WTC11 (cell line): ENCODE measurements around the gene PRR20G.

Experiments
- ESRRA ChIP-seq: sonication (generic); formaldehyde crosslinking; IDR thresholded peaks from 2 replicates; pipeline ENCODE4 v1.8.1; 2022; ENCODE audit warnings: mild to moderate bottlenecking, missing genetic modification reagents, borderline replicate concordance
- FOXJ3 ChIP-seq: sonication (generic); formaldehyde crosslinking; IDR thresholded peaks from 2 replicates; pipeline ENCODE4 v1.9.0; 2021; ENCODE audit warnings: missing genetic modification reagents, mild to moderate bottlenecking, borderline replicate concordance
- GABPB1 ChIP-seq: sonication (generic); formaldehyde crosslinking; IDR thresholded peaks from 2 replicates; pipeline ENCODE4 v1.8.1; 2023; ENCODE audit warnings: mild to moderate bottlenecking, missing genetic modification reagents
- IRF2 ChIP-seq: sonication (generic); formaldehyde crosslinking; IDR thresholded peaks from 2 replicates; pipeline ENCODE4 v1.8.0; 2022; ENCODE audit warnings: low read depth, missing genetic modification reagents, borderline replicate concordance
- NFE2L1 ChIP-seq: sonication (generic); formaldehyde crosslinking; IDR thresholded peaks from 2 replicates; pipeline ENCODE4 v1.8.1; 2023; ENCODE audit warnings: missing genetic modification reagents
- SP1 ChIP-seq: sonication (generic); formaldehyde crosslinking; conservative IDR thresholded peaks from 2 replicates; pipeline ENCODE4 v1.8.1; 2022; ENCODE audit warnings: missing genetic modification reagents
- TF ChIP-seq, protein P1 (sequence below): sonication (generic); formaldehyde crosslinking; IDR thresholded peaks from 2 replicates; pipeline ENCODE4 v1.8.1; 2023; ENCODE audit warnings: mild to moderate bottlenecking, missing genetic modification reagents
- TF ChIP-seq, protein P2 (sequence below): fragments of 200-600 bp; IDR thresholded peaks from 2 replicates; pipeline ENCODE4 v1.8.0; 2022; ENCODE audit warnings: antibody characterized with exemption
- TF ChIP-seq, protein P3 (sequence below): sonication (generic); formaldehyde crosslinking; IDR thresholded peaks from 2 replicates; pipeline ENCODE4 v1.8.1; 2022; ENCODE audit warnings: low read depth, missing genetic modification reagents, borderline replicate concordance
- TF ChIP-seq, protein P4 (sequence below): sonication (generic); formaldehyde crosslinking; IDR thresholded peaks from 2 replicates; pipeline ENCODE4 v1.8.1; 2022; ENCODE audit warnings: low read depth, mild to moderate bottlenecking, moderate library complexity, missing genetic modification reagents, borderline replicate concordance

DNA sequence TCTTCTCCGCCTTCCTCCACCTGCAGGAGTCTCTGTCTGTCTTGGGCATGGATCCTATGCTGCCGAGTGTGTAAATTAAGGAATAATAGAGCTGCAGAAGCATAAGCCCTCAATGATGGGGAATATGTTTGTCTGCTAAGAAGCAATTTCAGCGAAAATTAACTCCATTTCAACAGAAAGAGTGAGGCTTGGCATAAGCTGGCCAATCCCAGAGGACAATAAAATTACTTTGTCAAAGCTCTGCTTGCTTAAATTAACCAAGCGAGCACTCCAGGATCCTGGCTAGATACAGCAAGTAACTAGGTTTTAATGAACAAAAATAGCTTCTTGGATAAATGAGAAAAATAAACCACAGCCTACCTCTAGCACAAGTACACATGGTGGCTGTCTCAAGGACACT, 33.5 kb upstream of the PRR20G start:
- TF ChIP-seq, protein P1, sequence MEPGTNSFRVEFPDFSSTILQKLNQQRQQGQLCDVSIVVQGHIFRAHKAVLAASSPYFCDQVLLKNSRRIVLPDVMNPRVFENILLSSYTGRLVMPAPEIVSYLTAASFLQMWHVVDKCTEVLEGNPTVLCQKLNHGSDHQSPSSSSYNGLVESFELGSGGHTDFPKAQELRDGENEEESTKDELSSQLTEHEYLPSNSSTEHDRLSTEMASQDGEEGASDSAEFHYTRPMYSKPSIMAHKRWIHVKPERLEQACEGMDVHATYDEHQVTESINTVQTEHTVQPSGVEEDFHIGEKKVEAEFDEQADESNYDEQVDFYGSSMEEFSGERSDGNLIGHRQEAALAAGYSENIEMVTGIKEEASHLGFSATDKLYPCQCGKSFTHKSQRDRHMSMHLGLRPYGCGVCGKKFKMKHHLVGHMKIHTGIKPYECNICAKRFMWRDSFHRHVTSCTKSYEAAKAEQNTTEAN: no peak
- TF ChIP-seq, protein P2, sequence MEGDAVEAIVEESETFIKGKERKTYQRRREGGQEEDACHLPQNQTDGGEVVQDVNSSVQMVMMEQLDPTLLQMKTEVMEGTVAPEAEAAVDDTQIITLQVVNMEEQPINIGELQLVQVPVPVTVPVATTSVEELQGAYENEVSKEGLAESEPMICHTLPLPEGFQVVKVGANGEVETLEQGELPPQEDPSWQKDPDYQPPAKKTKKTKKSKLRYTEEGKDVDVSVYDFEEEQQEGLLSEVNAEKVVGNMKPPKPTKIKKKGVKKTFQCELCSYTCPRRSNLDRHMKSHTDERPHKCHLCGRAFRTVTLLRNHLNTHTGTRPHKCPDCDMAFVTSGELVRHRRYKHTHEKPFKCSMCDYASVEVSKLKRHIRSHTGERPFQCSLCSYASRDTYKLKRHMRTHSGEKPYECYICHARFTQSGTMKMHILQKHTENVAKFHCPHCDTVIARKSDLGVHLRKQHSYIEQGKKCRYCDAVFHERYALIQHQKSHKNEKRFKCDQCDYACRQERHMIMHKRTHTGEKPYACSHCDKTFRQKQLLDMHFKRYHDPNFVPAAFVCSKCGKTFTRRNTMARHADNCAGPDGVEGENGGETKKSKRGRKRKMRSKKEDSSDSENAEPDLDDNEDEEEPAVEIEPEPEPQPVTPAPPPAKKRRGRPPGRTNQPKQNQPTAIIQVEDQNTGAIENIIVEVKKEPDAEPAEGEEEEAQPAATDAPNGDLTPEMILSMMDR: no peak
- TF ChIP-seq, protein P3, sequence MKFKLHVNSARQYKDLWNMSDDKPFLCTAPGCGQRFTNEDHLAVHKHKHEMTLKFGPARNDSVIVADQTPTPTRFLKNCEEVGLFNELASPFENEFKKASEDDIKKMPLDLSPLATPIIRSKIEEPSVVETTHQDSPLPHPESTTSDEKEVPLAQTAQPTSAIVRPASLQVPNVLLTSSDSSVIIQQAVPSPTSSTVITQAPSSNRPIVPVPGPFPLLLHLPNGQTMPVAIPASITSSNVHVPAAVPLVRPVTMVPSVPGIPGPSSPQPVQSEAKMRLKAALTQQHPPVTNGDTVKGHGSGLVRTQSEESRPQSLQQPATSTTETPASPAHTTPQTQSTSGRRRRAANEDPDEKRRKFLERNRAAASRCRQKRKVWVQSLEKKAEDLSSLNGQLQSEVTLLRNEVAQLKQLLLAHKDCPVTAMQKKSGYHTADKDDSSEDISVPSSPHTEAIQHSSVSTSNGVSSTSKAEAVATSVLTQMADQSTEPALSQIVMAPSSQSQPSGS: no peak
- no peak for TF ChIP-seq IRF2 (CRISPR knock-in tag)
- no peak for TF ChIP-seq ESRRA (CRISPR knock-in tag)
- TF ChIP-seq FOXJ3 (CRISPR knock-in tag): no peak
- TF ChIP-seq, protein P4, sequence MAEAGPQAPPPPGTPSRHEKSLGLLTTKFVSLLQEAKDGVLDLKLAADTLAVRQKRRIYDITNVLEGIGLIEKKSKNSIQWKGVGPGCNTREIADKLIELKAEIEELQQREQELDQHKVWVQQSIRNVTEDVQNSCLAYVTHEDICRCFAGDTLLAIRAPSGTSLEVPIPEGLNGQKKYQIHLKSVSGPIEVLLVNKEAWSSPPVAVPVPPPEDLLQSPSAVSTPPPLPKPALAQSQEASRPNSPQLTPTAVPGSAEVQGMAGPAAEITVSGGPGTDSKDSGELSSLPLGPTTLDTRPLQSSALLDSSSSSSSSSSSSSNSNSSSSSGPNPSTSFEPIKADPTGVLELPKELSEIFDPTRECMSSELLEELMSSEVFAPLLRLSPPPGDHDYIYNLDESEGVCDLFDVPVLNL: no peak
- TF ChIP-seq SP1 (CRISPR knock-in tag): no peak
- TF ChIP-seq NFE2L1 (CRISPR knock-in tag): no peak
- no peak for TF ChIP-seq GABPB1
